ENCODE data around the gene KLHDC10. TPM values are rescaled to one million over a fixed set of nuclear protein-coding genes. Genes with fewer than 3 reads are reported as not detected.
"Not testable (repeated sequence)": the region's sequence is repeated elsewhere in the genome, so short reads cannot be mapped to it uniquely, and the experiment has no call there.

Gene KLHDC10
- total RNA-seq, 4 donors from 2014 or later = 19.1 to 23.6 (median 19.9) TPM

DNA sequence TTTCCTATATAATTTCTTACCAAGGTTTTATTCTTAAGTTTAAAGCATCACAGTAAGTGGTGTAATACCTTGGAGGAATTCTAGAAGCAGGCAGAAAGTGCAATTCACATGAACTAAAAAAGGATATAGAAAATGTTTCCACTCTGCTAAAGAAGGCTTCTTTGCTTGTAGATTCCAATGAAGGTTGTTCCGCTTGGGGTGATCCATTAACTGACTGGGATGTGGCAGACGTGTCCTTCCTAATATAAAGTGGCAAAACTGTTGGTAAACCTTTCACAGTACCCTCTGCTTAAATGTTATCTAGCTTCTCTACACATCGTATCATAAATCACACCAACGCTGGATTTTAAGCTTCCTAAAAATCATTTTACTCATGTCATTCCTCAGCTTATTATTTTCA, 21.4 kb upstream of the KLHDC10 start:
- peaks cover 4 to 43% (median 32%) of the 10 kb centered on the region in 4 donors for H3K36me3 ChIP-seq
- no peaks in the 10 kb centered on the region for H3K9me3 ChIP-seq
- peaks cover 14 to 21% (median 16%) of the 10 kb centered on the region in 4 donors for H3K4me1 ChIP-seq
- no peaks in the 10 kb centered on the region for H3K27me3 ChIP-seq
- WGBS = 89% methylated on average over 4 of the region's 4 CpGs
- TF ChIP-seq, protein P1, sequence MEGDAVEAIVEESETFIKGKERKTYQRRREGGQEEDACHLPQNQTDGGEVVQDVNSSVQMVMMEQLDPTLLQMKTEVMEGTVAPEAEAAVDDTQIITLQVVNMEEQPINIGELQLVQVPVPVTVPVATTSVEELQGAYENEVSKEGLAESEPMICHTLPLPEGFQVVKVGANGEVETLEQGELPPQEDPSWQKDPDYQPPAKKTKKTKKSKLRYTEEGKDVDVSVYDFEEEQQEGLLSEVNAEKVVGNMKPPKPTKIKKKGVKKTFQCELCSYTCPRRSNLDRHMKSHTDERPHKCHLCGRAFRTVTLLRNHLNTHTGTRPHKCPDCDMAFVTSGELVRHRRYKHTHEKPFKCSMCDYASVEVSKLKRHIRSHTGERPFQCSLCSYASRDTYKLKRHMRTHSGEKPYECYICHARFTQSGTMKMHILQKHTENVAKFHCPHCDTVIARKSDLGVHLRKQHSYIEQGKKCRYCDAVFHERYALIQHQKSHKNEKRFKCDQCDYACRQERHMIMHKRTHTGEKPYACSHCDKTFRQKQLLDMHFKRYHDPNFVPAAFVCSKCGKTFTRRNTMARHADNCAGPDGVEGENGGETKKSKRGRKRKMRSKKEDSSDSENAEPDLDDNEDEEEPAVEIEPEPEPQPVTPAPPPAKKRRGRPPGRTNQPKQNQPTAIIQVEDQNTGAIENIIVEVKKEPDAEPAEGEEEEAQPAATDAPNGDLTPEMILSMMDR (IDR thresholded peaks at IDR 0.05) = no peak
- TF ChIP-seq POLR2AphosphoS5 (IDR thresholded peaks at IDR 0.05) = no peak
- H3K4me3 ChIP-seq = no peak overlapping the region
- DNase-seq (ENCODE audit: extremely low spot score) = no peak
- intact Hi-C loops (cut with DNase I) = no loop called here
- H3K27ac ChIP-seq (replicated peaks in 1 of 4) = no peak overlapping the region

DNA sequence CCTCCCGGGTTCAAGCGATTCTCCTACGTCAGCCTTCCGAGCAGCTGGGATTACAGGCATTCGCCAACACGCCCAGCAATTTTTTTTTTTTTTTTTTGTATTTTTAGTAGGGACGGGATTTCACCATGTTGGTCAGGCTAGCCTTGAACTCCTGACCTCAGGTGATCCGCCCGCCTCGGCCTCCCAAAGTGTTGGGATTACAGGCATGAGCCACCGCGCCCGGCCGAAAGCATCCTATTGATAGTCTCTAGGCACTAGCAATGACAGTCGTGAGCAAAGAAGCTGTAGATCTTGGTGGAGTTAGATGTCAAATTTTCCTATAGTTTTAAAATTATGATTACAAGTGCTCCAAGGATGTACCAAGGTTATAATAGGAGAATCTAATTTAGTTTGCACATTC, 18.1 kb upstream of the KLHDC10 start:
- Histone ChIP-seq H3K36me3 (peaks cover 0 to 11% (median 2%) of the 10 kb centered on the region in 4 donors), H3K4me1 (peaks cover 14 to 21% (median 16%) of the 10 kb centered on the region in 4 donors)
- DNase-seq (ENCODE audit: extremely low spot score); H3K27me3 ChIP-seq; H3K27ac ChIP-seq (replicated peaks in 1 of 4); H3K9me3 ChIP-seq; H3K4me3 ChIP-seq; intact Hi-C loops (cut with DNase I): not testable (repeated sequence)
- 98% methylated on average over 15 of the region's 15 CpGs for WGBS

DNA sequence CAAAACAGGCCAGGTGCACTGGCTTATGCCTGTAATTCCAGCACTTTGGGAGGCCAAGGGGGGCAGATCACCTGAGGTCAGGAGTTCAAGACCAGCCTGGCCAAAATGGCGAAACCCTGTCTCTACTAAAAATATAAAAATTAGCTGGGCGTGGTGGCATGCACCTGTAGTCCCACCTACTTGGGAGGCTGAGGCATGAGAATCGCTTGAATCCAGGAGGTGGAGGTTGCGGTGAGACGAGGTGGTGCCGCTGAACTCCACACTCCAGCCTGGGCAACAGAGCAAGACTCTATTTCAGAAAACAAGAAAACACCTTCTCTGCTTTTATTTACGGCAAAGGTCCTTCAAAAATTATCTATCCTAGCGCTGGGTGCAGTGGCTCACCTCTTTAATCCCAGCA, 15.1 kb upstream of the KLHDC10 start:
- intact Hi-C loops (cut with DNase I); H3K36me3 ChIP-seq: not testable (repeated sequence)
- WGBS = 92% methylated on average over 8 of the region's 8 CpGs

DNA sequence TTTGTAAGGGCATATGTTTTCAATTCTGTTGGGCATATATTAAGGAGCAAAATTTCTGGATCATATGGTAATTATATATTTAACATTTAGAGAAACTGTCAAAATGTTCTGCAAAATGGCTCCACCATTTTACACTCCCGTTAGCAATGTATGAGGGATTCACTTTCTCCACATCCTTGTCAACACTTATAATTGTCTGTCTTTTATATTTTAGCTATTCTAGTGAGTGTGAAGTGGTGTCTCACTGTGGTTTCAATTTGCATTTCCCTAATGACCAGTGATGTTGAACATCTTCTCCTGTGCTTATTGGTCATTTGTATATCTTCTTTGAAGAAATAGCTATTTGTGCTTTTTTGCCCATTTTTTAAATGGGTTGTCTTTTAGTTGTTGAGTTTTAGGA, 8.1 kb upstream of the KLHDC10 start:
- TF ChIP-seq POLR2A (IDR thresholded peaks at IDR 0.05; ENCODE audit: low read depth) (no peak), POLR2AphosphoS5 (IDR thresholded peaks at IDR 0.05) (no peak), EP300 (IDR thresholded peaks at IDR 0.05) (no peak)
- TF ChIP-seq, protein P1 (IDR thresholded peaks at IDR 0.05) = no peak
- intact Hi-C loops (cut with DNase I) = no loop called here
- Histone ChIP-seq H3K27me3 (peaks cover 0 to 18% (median 0%) of the 10 kb centered on the region in 4 donors), H3K36me3 (no peaks in the 10 kb centered on the region), H3K27ac (replicated peaks in 1 of 4) (no peak overlapping the region), H3K9me3 (no peaks in the 10 kb centered on the region), H3K4me1 (peaks cover 0 to 3% (median 0%) of the 10 kb centered on the region in 4 donors), H3K4me3 (no peak overlapping the region)
- WGBS = 90% methylated on average over 1 of the region's 1 CpG
- DNase-seq (ENCODE audit: extremely low spot score) = no peak

More for the DNA sequence above, 15.1 kb upstream of the KLHDC10 start:
- not testable (repeated sequence) for H3K4me3 ChIP-seq; H3K27me3 ChIP-seq; H3K9me3 ChIP-seq; DNase-seq (ENCODE audit: extremely low spot score); H3K27ac ChIP-seq (replicated peaks in 1 of 4)
- H3K4me1 ChIP-seq = peaks cover 5 to 12% (median 10%) of the 10 kb centered on the region in 4 donors

DNA sequence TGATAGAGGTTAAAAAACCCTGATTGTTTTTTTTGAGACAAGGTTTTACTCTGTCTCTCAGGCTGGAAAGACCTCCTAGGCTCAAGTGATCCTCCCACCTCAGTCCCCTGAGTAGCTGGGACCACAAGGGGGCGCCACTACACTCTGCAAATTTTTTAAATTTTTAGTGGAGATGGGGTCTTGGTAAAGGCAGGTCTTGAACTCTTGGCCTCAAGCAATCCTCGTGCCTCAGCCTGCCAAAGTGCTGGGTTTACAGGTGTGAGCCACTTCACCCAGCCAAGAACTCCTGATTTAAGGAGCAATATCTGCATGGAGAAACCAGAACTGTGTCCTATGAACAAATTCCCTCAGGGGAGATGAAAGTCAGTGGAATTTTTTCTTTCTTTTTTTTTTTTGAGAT, 7.3 kb upstream of the KLHDC10 start:
- H3K27me3 ChIP-seq = peaks cover 0 to 18% (median 0%) of the 10 kb centered on the region in 4 donors
- intact Hi-C loops (cut with DNase I) = no loop called here
- H3K9me3 ChIP-seq = no peaks in the 10 kb centered on the region
- no peak overlapping the region for H3K27ac ChIP-seq (replicated peaks in 1 of 4)
- no peak overlapping the region for H3K4me3 ChIP-seq
- peaks cover 0 to 3% (median 0%) of the 10 kb centered on the region in 4 donors for H3K4me1 ChIP-seq
- 3% methylated on average over 2 of the region's 2 CpGs for WGBS
- TF ChIP-seq, protein P1 (IDR thresholded peaks at IDR 0.05) = peak; percentile 37 to 65 (median 45)
- TF ChIP-seq EP300 (IDR thresholded peaks at IDR 0.05) (no peak), POLR2AphosphoS5 (IDR thresholded peaks at IDR 0.05) (no peak), POLR2A (IDR thresholded peaks at IDR 0.05; ENCODE audit: low read depth) (no peak)
- H3K36me3 ChIP-seq = no peaks in the 10 kb centered on the region
- DNase-seq (ENCODE audit: extremely low spot score) = no peak

DNA sequence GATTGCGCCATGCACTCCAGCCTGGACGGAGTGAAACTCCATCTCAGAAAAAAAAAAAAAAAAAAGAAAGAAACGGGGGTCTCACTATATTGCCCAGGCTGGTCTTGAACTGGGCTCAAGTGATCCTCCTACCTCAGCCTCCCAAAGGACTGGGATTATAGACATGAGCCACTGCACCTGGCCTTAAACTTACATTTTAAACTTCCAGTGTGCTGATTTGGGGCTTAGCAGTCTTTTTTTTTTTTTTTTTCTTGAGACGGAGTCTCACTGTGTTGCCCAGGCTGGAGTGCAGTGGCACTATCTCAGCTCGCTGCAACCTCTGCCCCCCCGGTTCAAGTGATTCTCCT, 5.8 kb upstream of the KLHDC10 start:
- H3K36me3 ChIP-seq; intact Hi-C loops (cut with DNase I); H3K4me1 ChIP-seq; H3K9me3 ChIP-seq; DNase-seq (ENCODE audit: extremely low spot score); H3K27ac ChIP-seq (replicated peaks in 1 of 4); H3K4me3 ChIP-seq: not testable (repeated sequence)
- WGBS = 91% methylated on average over 6 of the region's 6 CpGs
- H3K27me3 ChIP-seq = peaks cover 0 to 18% (median 0%) of the 10 kb centered on the region in 4 donors
